Liver (tissue), 9 donors: ENCODE results near the gene CASTOR1. TPM values are rescaled to one million over a fixed set of nuclear protein-coding genes. Genes with fewer than 3 reads are reported as not detected.

Experiments used
- DNase-seq: peaks from one replicate; pipeline ENCODE4 v3.0.0-alpha.2; 2017; ENCODE audit warnings: low spot score
- H3K27ac ChIP-seq, 2 donors: one replicate each; pipeline ENCODE4 v1.7.0; 2013; ENCODE audit warnings: inconsistent platforms in 2 of 2, low read length in 2 of 2, control low read depth in 1 of 2, low read depth in 1 of 2, mild to moderate bottlenecking in 1 of 2
- H3K27me3 ChIP-seq, 4 donors: one replicate each; pipeline versions ENCODE4 v1.6.1 to v1.7.0; 2013; ENCODE audit warnings: low read length in 3 of 4, inconsistent platforms in 1 of 4, mild to moderate bottlenecking in 1 of 4, moderate library complexity in 1 of 4; ENCODE audit not compliant: control insufficient read depth in 4 of 4, insufficient read depth in 4 of 4
- H3K36me3 ChIP-seq, 4 donors: one replicate each; pipeline versions ENCODE4 v1.6.1 to v1.7.0; 2013; ENCODE audit warnings: low read length in 3 of 4, mild to moderate bottlenecking in 3 of 4, low read depth in 1 of 4, moderate library complexity in 1 of 4; ENCODE audit not compliant: control insufficient read depth in 4 of 4, insufficient read depth in 3 of 4
- H3K4me1 ChIP-seq, 4 donors: one replicate each; pipeline versions ENCODE4 v1.6.1 to v1.7.0; 2013; ENCODE audit warnings: low read length in 3 of 4, mild to moderate bottlenecking in 3 of 4, moderate library complexity in 1 of 4; ENCODE audit not compliant: control insufficient read depth in 4 of 4, insufficient read depth in 4 of 4
- H3K4me3 ChIP-seq, 3 donors: one replicate each; pipeline versions ENCODE4 v1.6.1 to v1.7.0; 2013; ENCODE audit warnings: low read length in 3 of 3, control low read depth in 1 of 3, low read depth in 1 of 3, mild to moderate bottlenecking in 1 of 3
- H3K9ac ChIP-seq, 2 donors: one replicate each; pipeline ENCODE4 v1.7.0; 2013; ENCODE audit warnings: low read length in 2 of 2, mild to moderate bottlenecking in 2 of 2, moderate library complexity in 2 of 2, control low read depth in 1 of 2, low read depth in 1 of 2
- H3K9me3 ChIP-seq, 4 donors: one replicate each; pipeline versions ENCODE4 v1.6.1 to v1.7.0; 2013; ENCODE audit warnings: low read length in 3 of 4; ENCODE audit not compliant: control insufficient read depth in 4 of 4
- CTCF ChIP-seq: fragments of 150-350 bp; IDR thresholded peaks from 2 replicates; pipeline ENCODE4 v1.5.1; 2017; ENCODE audit warnings: improper control_type of control experiment, low read depth, low read length; ENCODE audit not compliant: missing input control
- EGR1 ChIP-seq, 2 donors: IDR thresholded peaks; 2 replicates each; pipeline ENCODE4 v1.6.1; 2016 to 2018; ENCODE audit warnings: antibody characterized with exemption in 2 of 2, low read depth in 2 of 2
- FOXA1 ChIP-seq: IDR thresholded peaks from 2 replicates; pipeline ENCODE4 v1.6.1; 2016; ENCODE audit warnings: antibody characterized with exemption
- FOXA2 ChIP-seq: IDR thresholded peaks from 2 replicates; pipeline ENCODE4 v1.6.1; 2016; ENCODE audit warnings: antibody characterized with exemption
- GABPA ChIP-seq, 2 donors: IDR thresholded peaks in 1 of 2; conservative IDR thresholded peaks in 1 of 2; 2 replicates each; pipeline ENCODE4 v1.6.1; 2016; ENCODE audit warnings: antibody characterized with exemption in 2 of 2, mild to moderate bottlenecking in 1 of 2, moderate library complexity in 1 of 2
- HNF4A ChIP-seq, 2 donors: conservative IDR thresholded peaks; 2 replicates each; pipeline ENCODE4 v1.6.1; 2016; ENCODE audit warnings: antibody characterized with exemption in 2 of 2, mild to moderate bottlenecking in 2 of 2
- JUND ChIP-seq, 2 donors: IDR thresholded peaks; 2 replicates each; pipeline ENCODE4 v1.6.1; 2016; ENCODE audit warnings: antibody characterized with exemption in 2 of 2
- NR2F2 ChIP-seq: IDR thresholded peaks from 2 replicates; pipeline ENCODE4 v1.6.1; 2016; ENCODE audit warnings: antibody characterized with exemption
- RAD21 ChIP-seq, 2 donors: IDR thresholded peaks; 2 replicates each; pipeline ENCODE4 v1.6.1; 2016; ENCODE audit warnings: antibody characterized with exemption in 2 of 2, mild to moderate bottlenecking in 2 of 2
- RXRA ChIP-seq, 2 donors: IDR thresholded peaks; 2 replicates each; pipeline ENCODE4 v1.6.1; 2017 to 2018; ENCODE audit warnings: antibody characterized with exemption in 2 of 2, mild to moderate bottlenecking in 1 of 2
- SP1 ChIP-seq: IDR thresholded peaks from 2 replicates; pipeline ENCODE4 v1.6.1; 2018; ENCODE audit warnings: antibody characterized with exemption, mild to moderate bottlenecking
- TAF1 ChIP-seq: conservative IDR thresholded peaks from 2 replicates; pipeline ENCODE4 v1.6.1; 2016; ENCODE audit warnings: antibody characterized with exemption, mild to moderate bottlenecking
- WGBS: extraction: QIAGEN DNeasy Blood & Tissue Kit; methylation state at CpG from one replicate; pipeline ENCODE4 v1.1.7; 2013; 5-methylcytosine and 5-hydroxymethylcytosine counted together
- polyA plus RNA-seq, 2 donors: library from polyadenylated mRNA; stranded (reverse) in 1 of 2; unstranded in 1 of 2; fragments of 200-250 nt in 1 of 2; fragments of >200 nt in 1 of 2; fragmentation: Nextera tagmentation in 1 of 2; extraction: Ambion mirVana in 1 of 2; gene quantifications; one replicate each; pipeline versions ENCODE4 v1.2.1 to v1.2.3, GENCODE V29; 2013 to 2015
- total RNA-seq, 2 donors: library from RNA; depleted of rRNA; stranded (reverse); fragments of >200 nt; gene quantifications; one replicate each; pipeline ENCODE4 v1.2.3, GENCODE V29; 2014
- TF ChIP-seq, protein P1 (sequence below): IDR thresholded peaks from 2 replicates; pipeline ENCODE4 v1.6.1; 2016; ENCODE audit warnings: antibody characterized with exemption
- TF ChIP-seq, protein P2 (sequence below): IDR thresholded peaks from 2 replicates; pipeline ENCODE4 v1.6.1; 2016; ENCODE audit warnings: antibody characterized with exemption
- TF ChIP-seq, protein P3 (sequence below): IDR thresholded peaks from 2 replicates; pipeline ENCODE4 v1.6.1; 2016; ENCODE audit warnings: antibody characterized with exemption
- TF ChIP-seq, protein P4 (sequence below): IDR thresholded peaks from 2 replicates; pipeline ENCODE4 v1.6.1; 2016; ENCODE audit warnings: antibody characterized with exemption, mild to moderate bottlenecking
- donor health status: healthy.
- donor health status: healthy.
- donor health status: healthy.
- donor health status: healthy.
- donor health status: healthy.

CASTOR1 gene
- total and polyA plus RNA-seq, 4 donors: 1.8 to 5.4 (median 2.4) TPM

GRCh38 chr22:30285846-30286200, 3.5 kb downstream of the CASTOR1 start:
- Histone ChIP-seq H3K27ac (no peak overlapping the region), H3K4me1 (peaks cover 4 to 34% (median 25%) of the 10 kb centered on the region in 4 donors)
- 94% methylated on average over 8 of the region's 8 CpGs for WGBS

DNA sequence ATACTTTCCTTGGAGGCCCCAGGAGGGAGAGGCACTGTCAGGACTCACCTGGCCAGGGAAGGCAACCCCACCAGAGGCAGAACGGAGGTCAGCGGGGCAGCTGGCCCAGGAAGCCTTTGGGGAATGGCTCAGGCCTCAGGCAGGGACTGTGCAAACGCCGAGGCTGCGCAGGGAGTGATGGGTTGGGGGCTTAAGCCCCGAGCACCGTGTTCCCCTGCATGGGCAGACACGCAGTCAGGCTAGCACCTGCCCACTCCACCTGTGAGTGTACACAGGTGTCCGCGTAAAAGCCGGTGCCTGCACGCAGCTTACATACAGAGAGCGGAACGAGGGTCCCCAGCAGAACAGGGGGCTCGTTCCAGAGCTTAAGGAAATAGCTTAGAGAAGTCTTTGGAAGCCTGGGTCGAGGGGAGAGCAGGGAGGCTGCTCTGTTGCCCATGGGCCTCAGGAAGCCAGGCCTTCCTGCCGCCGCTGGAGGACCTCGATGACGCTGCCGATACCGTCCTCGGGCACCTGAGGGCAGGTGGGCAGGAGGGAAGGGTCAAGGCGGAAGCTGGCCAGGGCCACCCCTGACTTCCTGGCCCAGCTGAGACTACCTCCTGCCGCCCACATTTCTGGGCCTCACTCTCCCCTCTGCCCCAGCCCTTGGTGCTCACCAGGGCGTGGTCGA, 4.0 kb downstream of the CASTOR1 start:
- no peak overlapping the region for H3K4me3 ChIP-seq
- no peak for DNase-seq
- 95% methylated on average over 27 of the region's 27 CpGs for WGBS
- H3K27ac ChIP-seq: no peak overlapping the region
- H3K27me3 ChIP-seq: no peaks in the 10 kb centered on the region
- no peaks in the 10 kb centered on the region for H3K9me3 ChIP-seq
- H3K36me3 ChIP-seq: peaks cover 0 to 8% (median 0%) of the 10 kb centered on the region in 4 donors
- TF ChIP-seq TAF1: no peak
- TF ChIP-seq NR2F2: no peak
- TF ChIP-seq, protein P1, sequence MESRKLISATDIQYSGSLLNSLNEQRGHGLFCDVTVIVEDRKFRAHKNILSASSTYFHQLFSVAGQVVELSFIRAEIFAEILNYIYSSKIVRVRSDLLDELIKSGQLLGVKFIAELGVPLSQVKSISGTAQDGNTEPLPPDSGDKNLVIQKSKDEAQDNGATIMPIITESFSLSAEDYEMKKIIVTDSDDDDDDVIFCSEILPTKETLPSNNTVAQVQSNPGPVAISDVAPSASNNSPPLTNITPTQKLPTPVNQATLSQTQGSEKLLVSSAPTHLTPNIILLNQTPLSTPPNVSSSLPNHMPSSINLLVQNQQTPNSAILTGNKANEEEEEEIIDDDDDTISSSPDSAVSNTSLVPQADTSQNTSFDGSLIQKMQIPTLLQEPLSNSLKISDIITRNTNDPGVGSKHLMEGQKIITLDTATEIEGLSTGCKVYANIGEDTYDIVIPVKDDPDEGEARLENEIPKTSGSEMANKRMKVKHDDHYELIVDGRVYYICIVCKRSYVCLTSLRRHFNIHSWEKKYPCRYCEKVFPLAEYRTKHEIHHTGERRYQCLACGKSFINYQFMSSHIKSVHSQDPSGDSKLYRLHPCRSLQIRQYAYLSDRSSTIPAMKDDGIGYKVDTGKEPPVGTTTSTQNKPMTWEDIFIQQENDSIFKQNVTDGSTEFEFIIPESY: no peak
- no peak for TF ChIP-seq EGR1 (IDR thresholded peaks at IDR 0.05; ENCODE audit: low read depth in 2 of 2)
- TF ChIP-seq, protein P2, sequence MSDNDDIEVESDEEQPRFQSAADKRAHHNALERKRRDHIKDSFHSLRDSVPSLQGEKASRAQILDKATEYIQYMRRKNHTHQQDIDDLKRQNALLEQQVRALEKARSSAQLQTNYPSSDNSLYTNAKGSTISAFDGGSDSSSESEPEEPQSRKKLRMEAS: no peak
- no peak for TF ChIP-seq JUND (IDR thresholded peaks at IDR 0.05)
- TF ChIP-seq CTCF: no peak
- no peak overlapping the region for H3K9ac ChIP-seq
- H3K4me1 ChIP-seq: peaks cover 4 to 30% (median 22%) of the 10 kb centered on the region in 4 donors

More at GRCh38 chr22:30285846-30286200, 3.5 kb downstream of the CASTOR1 start:
- no peak for TF ChIP-seq RXRA (IDR thresholded peaks at IDR 0.05)
- TF ChIP-seq, protein P3, sequence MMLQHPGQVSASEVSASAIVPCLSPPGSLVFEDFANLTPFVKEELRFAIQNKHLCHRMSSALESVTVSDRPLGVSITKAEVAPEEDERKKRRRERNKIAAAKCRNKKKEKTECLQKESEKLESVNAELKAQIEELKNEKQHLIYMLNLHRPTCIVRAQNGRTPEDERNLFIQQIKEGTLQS: no peak
- no peak for TF ChIP-seq TAF1
- Histone ChIP-seq H3K36me3 (peaks cover 0 to 8% (median 0%) of the 10 kb centered on the region in 4 donors), H3K9ac (no peak overlapping the region), H3K27me3 (no peaks in the 10 kb centered on the region), H3K4me3 (no peak overlapping the region), H3K9me3 (no peaks in the 10 kb centered on the region)
- no peak for DNase-seq

- H3K27me3 ChIP-seq: no peaks in the 10 kb centered on the region
- H3K4me1 ChIP-seq: peaks cover 4 to 23% (median 16%) of the 10 kb centered on the region in 4 donors
- H3K4me3 ChIP-seq: no peak overlapping the region
- WGBS: 96% methylated on average over 4 of the region's 4 CpGs
- no peak for DNase-seq
- H3K9ac ChIP-seq: no peak overlapping the region
- H3K27ac ChIP-seq: no peak overlapping the region
- no peak for TF ChIP-seq HNF4A (conservative IDR thresholded peaks at IDR 0.05)
- no peak for TF ChIP-seq GABPA (IDR thresholded peaks at IDR 0.05 in 1 of 2, conservative IDR thresholded peaks at IDR 0.05 in 1 of 2)
- TF ChIP-seq RXRA (IDR thresholded peaks at IDR 0.05): no peak
- TF ChIP-seq NR2F2: no peak
- no peak for TF ChIP-seq SP1
- no peak for TF ChIP-seq FOXA1
- TF ChIP-seq, protein P3: no peak
- TF ChIP-seq, protein P2: no peak
- TF ChIP-seq RAD21 (IDR thresholded peaks at IDR 0.05): no peak
- TF ChIP-seq FOXA2: no peak
- TF ChIP-seq, protein P4, sequence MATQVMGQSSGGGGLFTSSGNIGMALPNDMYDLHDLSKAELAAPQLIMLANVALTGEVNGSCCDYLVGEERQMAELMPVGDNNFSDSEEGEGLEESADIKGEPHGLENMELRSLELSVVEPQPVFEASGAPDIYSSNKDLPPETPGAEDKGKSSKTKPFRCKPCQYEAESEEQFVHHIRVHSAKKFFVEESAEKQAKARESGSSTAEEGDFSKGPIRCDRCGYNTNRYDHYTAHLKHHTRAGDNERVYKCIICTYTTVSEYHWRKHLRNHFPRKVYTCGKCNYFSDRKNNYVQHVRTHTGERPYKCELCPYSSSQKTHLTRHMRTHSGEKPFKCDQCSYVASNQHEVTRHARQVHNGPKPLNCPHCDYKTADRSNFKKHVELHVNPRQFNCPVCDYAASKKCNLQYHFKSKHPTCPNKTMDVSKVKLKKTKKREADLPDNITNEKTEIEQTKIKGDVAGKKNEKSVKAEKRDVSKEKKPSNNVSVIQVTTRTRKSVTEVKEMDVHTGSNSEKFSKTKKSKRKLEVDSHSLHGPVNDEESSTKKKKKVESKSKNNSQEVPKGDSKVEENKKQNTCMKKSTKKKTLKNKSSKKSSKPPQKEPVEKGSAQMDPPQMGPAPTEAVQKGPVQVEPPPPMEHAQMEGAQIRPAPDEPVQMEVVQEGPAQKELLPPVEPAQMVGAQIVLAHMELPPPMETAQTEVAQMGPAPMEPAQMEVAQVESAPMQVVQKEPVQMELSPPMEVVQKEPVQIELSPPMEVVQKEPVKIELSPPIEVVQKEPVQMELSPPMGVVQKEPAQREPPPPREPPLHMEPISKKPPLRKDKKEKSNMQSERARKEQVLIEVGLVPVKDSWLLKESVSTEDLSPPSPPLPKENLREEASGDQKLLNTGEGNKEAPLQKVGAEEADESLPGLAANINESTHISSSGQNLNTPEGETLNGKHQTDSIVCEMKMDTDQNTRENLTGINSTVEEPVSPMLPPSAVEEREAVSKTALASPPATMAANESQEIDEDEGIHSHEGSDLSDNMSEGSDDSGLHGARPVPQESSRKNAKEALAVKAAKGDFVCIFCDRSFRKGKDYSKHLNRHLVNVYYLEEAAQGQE: no peak
- peaks cover 0 to 8% (median 0%) of the 10 kb centered on the region in 4 donors for H3K36me3 ChIP-seq
- no peaks in the 10 kb centered on the region for H3K9me3 ChIP-seq
Measured at GRCh38 chr22:30284666-30285065, 4.6 kb downstream of the CASTOR1 start.
